DND-41 (cell line): ENCODE results near the gene RAVER2.

Experiments used
- EZH2 ChIP-seq: IDR thresholded peaks from 3 replicates; pipeline ENCODE4 v1.6.1; 2012; ENCODE audit warnings: borderline replicate concordance, low read depth, mild to moderate bottlenecking, moderate library complexity, low read length, inconsistent platforms; ENCODE audit not compliant: severe bottlenecking
- TF ChIP-seq, protein P1 (sequence below): IDR thresholded peaks from 2 replicates; pipeline ENCODE4 v1.5.1; 2012; ENCODE audit warnings: borderline replicate concordance, low read length, moderate library complexity, mild to moderate bottlenecking; ENCODE audit not compliant: poor library complexity, severe bottlenecking; ENCODE audit errors: extremely low read depth

DNA sequence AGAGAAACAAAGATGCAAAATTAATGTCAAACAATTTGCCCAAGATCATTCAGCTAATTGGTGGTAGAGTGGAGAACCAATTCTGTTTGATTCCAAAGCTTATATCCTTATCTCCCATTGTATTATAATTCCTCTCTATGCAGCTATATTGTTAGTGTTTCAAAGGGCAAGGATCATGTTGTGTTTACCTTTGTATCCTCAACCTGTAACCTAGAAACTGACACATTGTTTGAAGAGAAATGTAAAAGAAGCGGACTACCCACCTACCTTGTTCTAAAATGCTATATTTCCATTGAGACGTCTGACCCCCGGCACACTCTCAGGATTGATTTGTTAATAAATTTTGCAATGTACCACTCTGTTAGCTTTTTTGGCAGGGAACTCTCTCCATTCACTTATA is 9.3 kb downstream of the RAVER2 start:
- TF ChIP-seq, protein P1, sequence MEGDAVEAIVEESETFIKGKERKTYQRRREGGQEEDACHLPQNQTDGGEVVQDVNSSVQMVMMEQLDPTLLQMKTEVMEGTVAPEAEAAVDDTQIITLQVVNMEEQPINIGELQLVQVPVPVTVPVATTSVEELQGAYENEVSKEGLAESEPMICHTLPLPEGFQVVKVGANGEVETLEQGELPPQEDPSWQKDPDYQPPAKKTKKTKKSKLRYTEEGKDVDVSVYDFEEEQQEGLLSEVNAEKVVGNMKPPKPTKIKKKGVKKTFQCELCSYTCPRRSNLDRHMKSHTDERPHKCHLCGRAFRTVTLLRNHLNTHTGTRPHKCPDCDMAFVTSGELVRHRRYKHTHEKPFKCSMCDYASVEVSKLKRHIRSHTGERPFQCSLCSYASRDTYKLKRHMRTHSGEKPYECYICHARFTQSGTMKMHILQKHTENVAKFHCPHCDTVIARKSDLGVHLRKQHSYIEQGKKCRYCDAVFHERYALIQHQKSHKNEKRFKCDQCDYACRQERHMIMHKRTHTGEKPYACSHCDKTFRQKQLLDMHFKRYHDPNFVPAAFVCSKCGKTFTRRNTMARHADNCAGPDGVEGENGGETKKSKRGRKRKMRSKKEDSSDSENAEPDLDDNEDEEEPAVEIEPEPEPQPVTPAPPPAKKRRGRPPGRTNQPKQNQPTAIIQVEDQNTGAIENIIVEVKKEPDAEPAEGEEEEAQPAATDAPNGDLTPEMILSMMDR: no peak
- TF ChIP-seq EZH2: no peak
